Uterus (tissue), 4 donors: Measurements from ENCODE around the gene PRSS21. TPM values are rescaled to one million over a fixed set of nuclear protein-coding genes. Genes with fewer than 3 reads are reported as not detected.

ENCODE experiments used
- DNase-seq, 2 donors: peaks; one replicate each; pipeline ENCODE4 v3.0.0-alpha.2; 2019 to 2020
- H3K27ac ChIP-seq, 2 donors: fragments of 200-600 bp; sonication (generic); 1 replicate in 1 of 2; 2 replicates in 1 of 2; pipeline ENCODE4 v1.5.1; 2016 to 2018
- H3K27me3 ChIP-seq, 2 donors: fragments of 200-600 bp; sonication (generic); one replicate each; pipeline ENCODE4 v1.5.1; 2018 to 2019; ENCODE audit warnings: control low read depth in 1 of 2
- H3K36me3 ChIP-seq, 2 donors: fragments of 200-600 bp; sonication (generic); one replicate each; pipeline ENCODE4 v1.5.1; 2019; ENCODE audit warnings: control low read depth in 1 of 2
- H3K4me1 ChIP-seq, 2 donors: fragments of 200-600 bp; sonication (generic); one replicate each; pipeline ENCODE4 v1.5.1; 2018 to 2019; ENCODE audit warnings: control low read depth in 1 of 2
- H3K4me3 ChIP-seq, 2 donors: fragments of 200-600 bp; sonication (generic); 1 replicate in 1 of 2; 2 replicates in 1 of 2; pipeline ENCODE4 v1.5.1; 2018 to 2019; ENCODE audit warnings: mild to moderate bottlenecking in 1 of 2
- H3K9me3 ChIP-seq, 2 donors: fragments of 200-600 bp; sonication (generic); one replicate each; pipeline ENCODE4 v1.5.1; 2019; ENCODE audit warnings: control low read depth in 1 of 2
- POLR2A ChIP-seq, 2 donors: fragments of 450-650 bp; IDR thresholded peaks; one replicate each; pipeline ENCODE4 v1.6.1; 2016; ENCODE audit warnings: antibody characterized with exemption in 2 of 2, mild to moderate bottlenecking in 1 of 2, moderate library complexity in 1 of 2
- intact Hi-C: fragments of 100-400 bp; cut with DNase I; formaldehyde crosslinking; loops from one replicate; pipeline ENCODE4 v1.15.1; 2023; ENCODE audit warnings: low total_unique reads
- total RNA-seq, 4 donors: library from RNA; depleted of rRNA in 3 of 4; stranded (reverse); fragments of >200 nt in 3 of 4; gene quantifications; one replicate each; pipeline versions ENCODE4 v1.1.0 to v1.2.4, GENCODE V29; 2014 to 2023
- TF ChIP-seq, protein P1 (sequence below), 4 experiments: fragments of 200-600 bp in 2 of 4; fragments of 450-650 bp in 2 of 4; sonication (generic) in 2 of 4; IDR thresholded peaks; one replicate each; pipeline ENCODE4 v1.5.1; 2016 to 2019; ENCODE audit warnings: antibody characterized with exemption in 4 of 4, mild to moderate bottlenecking in 2 of 4, moderate library complexity in 1 of 4
- donor health status: DM: yes; HTN: yes; CAD: no.

PRSS21 gene
- total RNA-seq, 4 donors from 2014 or later = not detected

DNA sequence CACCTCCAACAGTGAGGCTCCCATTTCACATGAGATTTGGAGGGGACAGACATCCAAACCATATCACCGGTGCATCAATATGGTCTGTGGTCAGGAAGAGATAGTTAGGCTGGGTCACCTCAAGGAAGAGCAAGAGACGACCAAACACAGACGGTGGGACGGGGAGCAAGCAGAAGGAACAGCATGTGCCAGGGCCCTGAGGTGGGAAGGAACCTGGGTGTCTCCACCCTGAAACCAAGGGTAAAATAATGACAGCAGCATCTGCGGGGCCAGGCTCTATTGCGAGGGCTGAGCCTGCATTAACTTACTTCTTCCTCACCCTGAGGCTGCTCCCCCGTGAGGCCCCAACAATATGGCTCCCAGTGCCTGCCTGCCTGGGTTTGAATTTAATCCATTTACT is 8.9 kb upstream of the PRSS21 start:
- no peak for TF ChIP-seq POLR2A (IDR thresholded peaks at IDR 0.05)
- TF ChIP-seq, protein P1, sequence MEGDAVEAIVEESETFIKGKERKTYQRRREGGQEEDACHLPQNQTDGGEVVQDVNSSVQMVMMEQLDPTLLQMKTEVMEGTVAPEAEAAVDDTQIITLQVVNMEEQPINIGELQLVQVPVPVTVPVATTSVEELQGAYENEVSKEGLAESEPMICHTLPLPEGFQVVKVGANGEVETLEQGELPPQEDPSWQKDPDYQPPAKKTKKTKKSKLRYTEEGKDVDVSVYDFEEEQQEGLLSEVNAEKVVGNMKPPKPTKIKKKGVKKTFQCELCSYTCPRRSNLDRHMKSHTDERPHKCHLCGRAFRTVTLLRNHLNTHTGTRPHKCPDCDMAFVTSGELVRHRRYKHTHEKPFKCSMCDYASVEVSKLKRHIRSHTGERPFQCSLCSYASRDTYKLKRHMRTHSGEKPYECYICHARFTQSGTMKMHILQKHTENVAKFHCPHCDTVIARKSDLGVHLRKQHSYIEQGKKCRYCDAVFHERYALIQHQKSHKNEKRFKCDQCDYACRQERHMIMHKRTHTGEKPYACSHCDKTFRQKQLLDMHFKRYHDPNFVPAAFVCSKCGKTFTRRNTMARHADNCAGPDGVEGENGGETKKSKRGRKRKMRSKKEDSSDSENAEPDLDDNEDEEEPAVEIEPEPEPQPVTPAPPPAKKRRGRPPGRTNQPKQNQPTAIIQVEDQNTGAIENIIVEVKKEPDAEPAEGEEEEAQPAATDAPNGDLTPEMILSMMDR (IDR thresholded peaks at IDR 0.05) = no peak
- no peak for DNase-seq
- Histone ChIP-seq H3K27me3 (no peaks in the 10 kb centered on the region), H3K4me3 (no peak overlapping the region), H3K9me3 (peaks cover 0 to 10% of the 10 kb centered on the region in 2 donors), H3K4me1 (no peaks in the 10 kb centered on the region), H3K27ac (no peak overlapping the region), H3K36me3 (no peaks in the 10 kb centered on the region)
- intact Hi-C loops = no loop called here

DNA sequence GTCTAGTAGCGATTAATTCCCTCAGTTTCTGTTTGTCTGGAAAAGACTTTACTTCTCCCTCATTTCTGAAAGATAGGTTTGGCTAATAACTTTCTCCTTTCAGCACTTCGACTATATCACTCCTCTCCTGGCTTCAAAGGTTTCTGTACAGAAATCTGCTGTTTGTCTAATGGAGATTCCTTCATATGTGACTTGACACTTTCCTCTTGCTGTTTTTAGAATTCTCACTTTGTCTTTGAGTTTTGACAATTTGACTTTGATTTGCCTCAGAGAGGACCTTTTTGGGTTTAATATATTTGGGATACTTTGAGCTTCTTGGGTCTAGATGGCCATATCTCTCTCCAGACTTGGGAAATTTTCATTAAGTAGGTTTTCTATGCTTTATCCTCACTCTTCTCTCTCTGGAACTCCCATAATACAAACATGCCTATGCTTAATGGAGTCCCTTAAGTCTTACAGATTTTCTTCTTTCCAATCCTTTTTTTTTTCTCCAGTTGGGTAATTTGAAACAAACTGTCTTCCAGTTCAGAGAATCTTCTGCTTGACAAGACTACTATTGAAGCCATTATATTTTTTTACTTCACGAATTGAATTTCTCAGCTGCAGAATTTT is 7.8 kb upstream of the PRSS21 start:
- Histone ChIP-seq H3K9me3 (peaks cover 0 to 1% of the 10 kb centered on the region in 2 donors), H3K4me3 (no peak overlapping the region), H3K36me3 (no peaks in the 10 kb centered on the region), H3K4me1 (no peaks in the 10 kb centered on the region), H3K27ac (no peak overlapping the region), H3K27me3 (no peaks in the 10 kb centered on the region)
- TF ChIP-seq, protein P1 (IDR thresholded peaks at IDR 0.05) = no peak
- TF ChIP-seq POLR2A (IDR thresholded peaks at IDR 0.05) = no peak
- no peak for DNase-seq
- intact Hi-C loops = no loop called here

GRCh38 chr16:2810651-2811050 is 6.4 kb upstream of the PRSS21 start:
- Histone ChIP-seq H3K9me3 (no peaks in the 10 kb centered on the region), H3K4me1 (no peaks in the 10 kb centered on the region), H3K4me3 (no peak overlapping the region), H3K36me3 (no peaks in the 10 kb centered on the region), H3K27me3 (no peaks in the 10 kb centered on the region), H3K27ac (no peak overlapping the region)
- intact Hi-C loops = no loop called here
- TF ChIP-seq, protein P1 (IDR thresholded peaks at IDR 0.05) = no peak
- no peak for TF ChIP-seq POLR2A (IDR thresholded peaks at IDR 0.05)
- no peak for DNase-seq

GRCh38 chr16:2811703-2812471 is 5.2 kb upstream of the PRSS21 start:
- Histone ChIP-seq H3K27ac (no peak overlapping the region), H3K4me3 (no peak overlapping the region), H3K27me3 (no peaks in the 10 kb centered on the region), H3K36me3 (no peaks in the 10 kb centered on the region), H3K9me3 (no peaks in the 10 kb centered on the region), H3K4me1 (no peaks in the 10 kb centered on the region)
- no peak for DNase-seq
- TF ChIP-seq POLR2A (IDR thresholded peaks at IDR 0.05) = no peak
- TF ChIP-seq, protein P1 (IDR thresholded peaks at IDR 0.05) = no peak
- intact Hi-C loops = no loop called here

DNA sequence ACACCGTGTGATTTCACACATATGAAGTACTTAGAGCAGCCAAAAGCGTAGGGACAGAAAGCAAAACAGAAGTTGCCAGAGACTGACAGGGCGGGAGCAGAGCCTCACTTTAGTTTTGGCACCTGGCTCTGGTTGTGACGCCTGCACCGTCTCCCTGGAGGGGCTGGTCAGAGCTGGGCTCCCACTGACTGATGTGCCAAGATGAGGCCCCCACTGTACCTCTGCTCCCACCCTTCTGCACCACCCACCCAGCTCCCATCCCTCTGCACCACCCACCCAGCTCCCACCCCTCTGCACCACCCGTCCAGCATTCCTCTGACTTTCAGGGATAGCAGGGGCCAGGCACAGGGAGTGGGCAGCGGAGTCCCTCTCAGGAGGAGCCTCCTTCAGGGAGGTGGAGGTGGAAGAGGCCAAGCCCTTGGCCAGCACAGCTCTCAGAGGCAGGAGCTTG is 3.2 kb upstream of the PRSS21 start:
- Histone ChIP-seq H3K27ac (no peak overlapping the region), H3K27me3 (no peaks in the 10 kb centered on the region), H3K4me3 (no peak overlapping the region), H3K4me1 (no peaks in the 10 kb centered on the region), H3K36me3 (no peaks in the 10 kb centered on the region), H3K9me3 (no peaks in the 10 kb centered on the region)
- no peak for TF ChIP-seq POLR2A (IDR thresholded peaks at IDR 0.05)
- TF ChIP-seq, protein P1 (IDR thresholded peaks at IDR 0.05) = no peak
- no peak for DNase-seq
- intact Hi-C loops = no loop called here
